ENCODE results near the gene ANKRD55.
"Not testable (repeated sequence)": the region's sequence is repeated elsewhere in the genome, so short reads cannot be mapped to it uniquely, and the experiment has no call there.

- not testable (repeated sequence) for TF ChIP-seq CTCF (IDR thresholded peaks at IDR 0.05); POLR2A (IDR thresholded peaks at IDR 0.05); POLR2AphosphoS5 (IDR thresholded peaks at IDR 0.05; ENCODE audit: insufficient read depth in 1 of 2, low read depth in 1 of 2)
These were observed 76.4 kb downstream of the ANKRD55 start for GRCh38 chr5:56156585-56157190.
